ENCODE measurements around the gene RPL35A. TPM values are rescaled to one million over a fixed set of nuclear protein-coding genes. Genes with fewer than 3 reads are reported as not detected.
"Not testable (repeated sequence)": the region's sequence is repeated elsewhere in the genome, so short reads cannot be mapped to it uniquely, and the experiment has no call there.

Gene RPL35A
- total and polyA plus RNA-seq, 2 experiments from 2014 or later, result 1,070 to 2,096 TPM

DNA sequence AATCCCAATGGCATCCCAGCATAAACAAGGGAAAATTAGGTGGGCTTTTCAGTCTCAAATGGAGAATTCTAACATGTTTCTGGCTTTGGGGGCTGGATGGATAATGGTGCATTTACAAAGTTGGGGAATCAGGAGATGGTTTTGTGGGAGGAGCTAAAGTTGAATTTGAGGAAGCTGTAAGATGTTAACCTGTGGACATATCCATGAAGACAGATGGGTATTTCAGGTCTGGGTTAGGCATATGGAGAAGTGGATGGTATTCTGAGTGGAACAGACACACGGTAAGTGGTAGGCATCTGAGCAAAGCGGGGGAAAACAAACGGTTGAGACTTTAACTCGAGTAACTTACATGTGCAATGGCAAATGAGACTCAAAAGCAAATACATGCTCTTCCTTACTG, 8.4 kb downstream of the RPL35A start:
- Histone ChIP-seq H3K4me1 (ENCODE audit: insufficient read depth) (peaks cover 8% of the 10 kb centered on the region; the same call in 1 of the 2 replicates), H2AFZ (no peak overlapping the region), H3K79me2 (replicated peaks; ENCODE audit: insufficient read depth) (peaks cover 6% of the 10 kb centered on the region; the same call in 1 of the 2 replicates), H3K27me3 (ENCODE audit: insufficient read depth) (no peaks in the 10 kb centered on the region), H3K4me2 (no peak overlapping the region), H3K36me3 (ENCODE audit: insufficient read depth) (peaks cover 29% of the 10 kb centered on the region), H3F3A (replicated peaks; ENCODE audit: low read depth) (peaks cover 41% of the 10 kb centered on the region), H4K20me1 (replicated peaks; ENCODE audit: insufficient read depth) (peaks cover 19% of the 10 kb centered on the region), H3K4me3 (no peak overlapping the region), H3K27ac (ENCODE audit: low read depth) (peak overlapping the region; percentile 96), H3K9me2 (ENCODE audit: insufficient read depth) (no peaks in the 10 kb centered on the region)
- TF ChIP-seq JUNB (IDR thresholded peaks at IDR 0.05; ENCODE audit: unreplicated experiment), result no peak
- TF ChIP-seq, protein P1, sequence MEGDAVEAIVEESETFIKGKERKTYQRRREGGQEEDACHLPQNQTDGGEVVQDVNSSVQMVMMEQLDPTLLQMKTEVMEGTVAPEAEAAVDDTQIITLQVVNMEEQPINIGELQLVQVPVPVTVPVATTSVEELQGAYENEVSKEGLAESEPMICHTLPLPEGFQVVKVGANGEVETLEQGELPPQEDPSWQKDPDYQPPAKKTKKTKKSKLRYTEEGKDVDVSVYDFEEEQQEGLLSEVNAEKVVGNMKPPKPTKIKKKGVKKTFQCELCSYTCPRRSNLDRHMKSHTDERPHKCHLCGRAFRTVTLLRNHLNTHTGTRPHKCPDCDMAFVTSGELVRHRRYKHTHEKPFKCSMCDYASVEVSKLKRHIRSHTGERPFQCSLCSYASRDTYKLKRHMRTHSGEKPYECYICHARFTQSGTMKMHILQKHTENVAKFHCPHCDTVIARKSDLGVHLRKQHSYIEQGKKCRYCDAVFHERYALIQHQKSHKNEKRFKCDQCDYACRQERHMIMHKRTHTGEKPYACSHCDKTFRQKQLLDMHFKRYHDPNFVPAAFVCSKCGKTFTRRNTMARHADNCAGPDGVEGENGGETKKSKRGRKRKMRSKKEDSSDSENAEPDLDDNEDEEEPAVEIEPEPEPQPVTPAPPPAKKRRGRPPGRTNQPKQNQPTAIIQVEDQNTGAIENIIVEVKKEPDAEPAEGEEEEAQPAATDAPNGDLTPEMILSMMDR (conservative IDR thresholded peaks at IDR 0.05; ENCODE audit: low read depth in 2 of 2), result no peak
- TF ChIP-seq ZNF331 (CRISPR knock-in tag; IDR thresholded peaks at IDR 0.05; ENCODE audit: low read depth), result no peak
- no peak for TF ChIP-seq CREB1 (CRISPR knock-in tag; IDR thresholded peaks at IDR 0.05; ENCODE audit: low read depth)
- TF ChIP-seq NANOG (IDR thresholded peaks at IDR 0.05; ENCODE audit: borderline replicate concordance), result no peak
- no peak for TF ChIP-seq STAT1 (IDR thresholded peaks at IDR 0.05; ENCODE audit: unreplicated experiment)
- TF ChIP-seq, protein P2, sequence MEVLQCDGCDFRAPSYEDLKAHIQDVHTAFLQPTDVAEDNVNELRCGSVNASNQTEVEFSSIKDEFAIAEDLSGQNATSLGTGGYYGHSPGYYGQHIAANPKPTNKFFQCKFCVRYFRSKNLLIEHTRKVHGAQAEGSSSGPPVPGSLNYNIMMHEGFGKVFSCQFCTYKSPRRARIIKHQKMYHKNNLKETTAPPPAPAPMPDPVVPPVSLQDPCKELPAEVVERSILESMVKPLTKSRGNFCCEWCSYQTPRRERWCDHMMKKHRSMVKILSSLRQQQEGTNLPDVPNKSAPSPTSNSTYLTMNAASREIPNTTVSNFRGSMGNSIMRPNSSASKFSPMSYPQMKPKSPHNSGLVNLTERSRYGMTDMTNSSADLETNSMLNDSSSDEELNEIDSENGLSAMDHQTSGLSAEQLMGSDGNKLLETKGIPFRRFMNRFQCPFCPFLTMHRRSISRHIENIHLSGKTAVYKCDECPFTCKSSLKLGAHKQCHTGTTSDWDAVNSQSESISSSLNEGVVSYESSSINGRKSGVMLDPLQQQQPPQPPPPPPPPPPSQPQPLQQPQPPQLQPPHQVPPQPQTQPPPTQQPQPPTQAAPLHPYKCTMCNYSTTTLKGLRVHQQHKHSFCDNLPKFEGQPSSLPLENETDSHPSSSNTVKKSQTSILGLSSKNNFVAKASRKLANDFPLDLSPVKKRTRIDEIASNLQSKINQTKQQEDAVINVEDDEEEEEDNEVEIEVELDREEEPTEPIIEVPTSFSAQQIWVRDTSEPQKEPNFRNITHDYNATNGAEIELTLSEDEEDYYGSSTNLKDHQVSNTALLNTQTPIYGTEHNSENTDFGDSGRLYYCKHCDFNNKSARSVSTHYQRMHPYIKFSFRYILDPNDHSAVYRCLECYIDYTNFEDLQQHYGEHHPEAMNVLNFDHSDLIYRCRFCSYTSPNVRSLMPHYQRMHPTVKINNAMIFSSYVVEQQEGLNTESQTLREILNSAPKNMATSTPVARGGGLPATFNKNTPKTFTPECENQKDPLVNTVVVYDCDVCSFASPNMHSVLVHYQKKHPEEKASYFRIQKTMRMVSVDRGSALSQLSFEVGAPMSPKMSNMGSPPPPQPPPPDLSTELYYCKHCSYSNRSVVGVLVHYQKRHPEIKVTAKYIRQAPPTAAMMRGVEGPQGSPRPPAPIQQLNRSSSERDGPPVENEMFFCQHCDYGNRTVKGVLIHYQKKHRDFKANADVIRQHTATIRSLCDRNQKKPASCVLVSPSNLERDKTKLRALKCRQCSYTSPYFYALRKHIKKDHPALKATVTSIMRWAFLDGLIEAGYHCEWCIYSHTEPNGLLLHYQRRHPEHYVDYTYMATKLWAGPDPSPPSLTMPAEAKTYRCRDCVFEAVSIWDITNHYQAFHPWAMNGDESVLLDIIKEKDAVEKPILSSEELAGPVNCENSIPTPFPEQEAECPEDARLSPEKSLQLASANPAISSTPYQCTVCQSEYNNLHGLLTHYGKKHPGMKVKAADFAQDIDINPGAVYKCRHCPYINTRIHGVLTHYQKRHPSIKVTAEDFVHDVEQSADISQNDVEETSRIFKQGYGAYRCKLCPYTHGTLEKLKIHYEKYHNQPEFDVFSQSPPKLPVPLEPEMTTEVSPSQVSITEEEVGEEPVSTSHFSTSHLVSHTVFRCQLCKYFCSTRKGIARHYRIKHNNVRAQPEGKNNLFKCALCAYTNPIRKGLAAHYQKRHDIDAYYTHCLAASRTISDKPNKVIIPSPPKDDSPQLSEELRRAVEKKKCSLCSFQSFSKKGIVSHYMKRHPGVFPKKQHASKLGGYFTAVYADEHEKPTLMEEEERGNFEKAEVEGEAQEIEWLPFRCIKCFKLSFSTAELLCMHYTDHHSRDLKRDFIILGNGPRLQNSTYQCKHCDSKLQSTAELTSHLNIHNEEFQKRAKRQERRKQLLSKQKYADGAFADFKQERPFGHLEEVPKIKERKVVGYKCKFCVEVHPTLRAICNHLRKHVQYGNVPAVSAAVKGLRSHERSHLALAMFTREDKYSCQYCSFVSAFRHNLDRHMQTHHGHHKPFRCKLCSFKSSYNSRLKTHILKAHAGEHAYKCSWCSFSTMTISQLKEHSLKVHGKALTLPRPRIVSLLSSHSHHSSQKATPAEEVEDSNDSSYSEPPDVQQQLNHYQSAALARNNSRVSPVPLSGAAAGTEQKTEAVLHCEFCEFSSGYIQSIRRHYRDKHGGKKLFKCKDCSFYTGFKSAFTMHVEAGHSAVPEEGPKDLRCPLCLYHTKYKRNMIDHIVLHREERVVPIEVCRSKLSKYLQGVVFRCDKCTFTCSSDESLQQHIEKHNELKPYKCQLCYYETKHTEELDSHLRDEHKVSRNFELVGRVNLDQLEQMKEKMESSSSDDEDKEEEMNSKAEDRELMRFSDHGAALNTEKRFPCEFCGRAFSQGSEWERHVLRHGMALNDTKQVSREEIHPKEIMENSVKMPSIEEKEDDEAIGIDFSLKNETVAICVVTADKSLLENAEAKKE (CRISPR knock-in tag; IDR thresholded peaks at IDR 0.05), result no peak
- no peak for TF ChIP-seq ZNF114 (CRISPR knock-in tag; IDR thresholded peaks at IDR 0.05)
- ATAC-seq (no peak), DNase-seq (ENCODE audit: low spot score) (no peak)
- Mint-ChIP-seq H3K4me1 (peaks cover 22% of the 10 kb centered on the region), H3K4me3 (peak overlapping the region; percentile 3; the same call in 1 of the 3 replicates), H3K27ac (no peak overlapping the region), H3K36me3 (ENCODE audit: low read depth) (peaks cover 37% of the 10 kb centered on the region), H3K27me3 (ENCODE audit: insufficient read depth, low read depth, poor library complexity) (peaks cover 22% of the 10 kb centered on the region), H3K9me3 (no peaks in the 10 kb centered on the region)

DNA sequence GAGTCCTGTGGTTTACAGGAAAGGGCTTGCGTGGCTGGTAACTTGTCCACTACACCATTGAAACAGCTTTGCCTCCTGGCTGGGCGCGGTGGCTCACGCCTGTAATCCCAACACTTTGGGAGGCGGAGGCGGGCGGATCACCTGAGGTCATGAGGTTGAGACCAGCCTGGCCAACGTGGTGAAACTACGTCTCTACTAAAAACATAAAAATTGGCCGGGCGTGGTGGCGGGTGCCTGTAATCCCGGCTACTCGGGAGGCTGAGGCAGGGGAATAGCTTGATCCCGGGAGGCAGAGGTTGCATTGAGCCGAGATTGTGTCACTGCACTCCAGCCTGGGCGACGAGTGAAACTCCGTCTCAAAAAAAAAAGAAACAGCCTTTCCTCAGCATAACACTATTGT, 8.9 kb downstream of the RPL35A start:
- not testable (repeated sequence) for H3K9me3 Mint-ChIP-seq; H3K4me3 Mint-ChIP-seq; H2AFZ ChIP-seq; H3K9me2 ChIP-seq (ENCODE audit: insufficient read depth); DNase-seq (ENCODE audit: low spot score); H3K27ac ChIP-seq (ENCODE audit: low read depth); H3K4me1 ChIP-seq (ENCODE audit: insufficient read depth); ATAC-seq; H3K27me3 ChIP-seq (ENCODE audit: insufficient read depth); H3K79me2 ChIP-seq (replicated peaks; ENCODE audit: insufficient read depth); H3K27ac Mint-ChIP-seq
- H3K4me3 ChIP-seq, result peak overlapping the region; percentile 91; the same call in 1 of the 2 replicates
- H3F3A ChIP-seq (replicated peaks; ENCODE audit: low read depth), result peaks cover 36% of the 10 kb centered on the region
- peaks cover 14% of the 10 kb centered on the region for H4K20me1 ChIP-seq (replicated peaks; ENCODE audit: insufficient read depth)
- Mint-ChIP-seq H3K27me3 (ENCODE audit: insufficient read depth, low read depth, poor library complexity) (peaks cover 20% of the 10 kb centered on the region), H3K36me3 (ENCODE audit: low read depth) (peaks cover 32% of the 10 kb centered on the region), H3K4me1 (peaks cover 17% of the 10 kb centered on the region)
- peak overlapping the region; percentile 95; the same call in 1 of the 2 replicates for H3K4me2 ChIP-seq
- peaks cover 24% of the 10 kb centered on the region for H3K36me3 ChIP-seq (ENCODE audit: insufficient read depth)

Data from GM23338 (cell line).